ENCODE measurements around the gene ZNF444.
"Not testable (repeated sequence)": the region's sequence is repeated elsewhere in the genome, so short reads cannot be mapped to it uniquely, and the experiment has no call there.

ZNF444 gene

GRCh38 chr19:56191115-56191514, 50.0 kb downstream of the ZNF444 start:
- DNase-seq: no peak

GRCh38 chr19:56191711-56192110, 50.6 kb downstream of the ZNF444 start:
- no peak for DNase-seq

- no peak for DNase-seq
These were observed 53.0 kb downstream of the ZNF444 start for GRCh38 chr19:56193981-56194640.

- not testable (repeated sequence) for DNase-seq
These were observed 56.6 kb downstream of the ZNF444 start, which contains the start of gene ZSCAN5B for GRCh38 chr19:56197646-56198045. Gene ZSCAN5B, minus strand, starts transcription at chr19:56197783. Its CDS starts 4,731 bp downstream, at chr19:56193052.

GRCh38 chr19:56199687-56200086, 58.6 kb downstream of the ZNF444 start:
- no peak for DNase-seq

GRCh38 chr19:56201973-56202372, 60.9 kb downstream of the ZNF444 start, which contains the start of gene ZSCAN5C:
Gene ZSCAN5C, plus strand, starts transcription at chr19:56202273. Its CDS starts 3,641 bp downstream, at chr19:56205914.
- no peak for DNase-seq

- not testable (repeated sequence) for DNase-seq
These were observed 66.5 kb downstream of the ZNF444 start for GRCh38 chr19:56207581-56207980.

GRCh38 chr19:56209091-56209490, 68.0 kb downstream of the ZNF444 start:
- no peak for DNase-seq

- not testable (repeated sequence) for DNase-seq
These were observed 68.9 kb downstream of the ZNF444 start for GRCh38 chr19:56210036-56210435.
